ENCODE measurements around the gene CLDN6.
"Not testable (repeated sequence)": the region's sequence is repeated elsewhere in the genome, so short reads cannot be mapped to it uniquely, and the experiment has no call there.

DNA sequence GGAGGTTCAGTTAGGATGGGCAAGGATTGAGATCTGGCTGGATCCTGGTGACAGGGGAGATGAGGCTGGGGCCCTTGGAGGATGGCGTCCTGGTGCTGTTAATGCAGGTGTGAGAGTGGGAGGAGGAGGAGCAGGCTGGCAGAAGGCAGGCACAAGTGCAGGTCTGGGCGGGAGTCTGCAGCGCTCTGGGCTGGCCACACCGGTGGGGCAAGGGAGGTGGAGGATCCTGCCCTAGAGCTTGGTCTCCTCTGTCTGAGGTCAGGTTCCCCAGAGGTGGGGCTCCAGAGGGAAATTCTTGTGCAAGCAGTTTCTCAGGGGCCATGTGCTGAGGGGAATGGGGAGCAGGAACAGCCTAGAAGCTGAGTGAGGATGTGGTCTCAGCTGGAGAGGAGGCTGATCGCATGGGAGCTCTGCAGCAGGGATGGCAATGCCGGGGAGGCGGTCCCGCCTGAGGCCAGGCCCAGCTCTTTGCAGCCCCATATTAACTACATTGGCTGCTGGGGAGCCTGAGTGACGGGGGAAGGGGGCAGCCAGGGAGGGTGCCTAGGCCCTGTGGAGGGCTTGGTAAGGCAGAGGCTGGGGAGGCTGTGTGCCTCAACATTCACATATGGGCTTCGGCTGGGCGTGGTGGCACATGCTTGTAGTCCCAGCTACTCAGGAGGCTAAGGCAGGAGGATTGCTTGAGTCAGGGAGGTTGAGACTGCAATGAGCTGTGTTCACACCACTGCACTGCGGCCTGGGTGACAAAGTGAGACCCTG, 34.8 kb upstream of the CLDN6 start:
- TF ChIP-seq EZH2phosphoT487 (IDR thresholded peaks at IDR 0.05; ENCODE audit: borderline replicate concordance, low read depth, low read length): not testable (repeated sequence)
- TF ChIP-seq, protein P1, sequence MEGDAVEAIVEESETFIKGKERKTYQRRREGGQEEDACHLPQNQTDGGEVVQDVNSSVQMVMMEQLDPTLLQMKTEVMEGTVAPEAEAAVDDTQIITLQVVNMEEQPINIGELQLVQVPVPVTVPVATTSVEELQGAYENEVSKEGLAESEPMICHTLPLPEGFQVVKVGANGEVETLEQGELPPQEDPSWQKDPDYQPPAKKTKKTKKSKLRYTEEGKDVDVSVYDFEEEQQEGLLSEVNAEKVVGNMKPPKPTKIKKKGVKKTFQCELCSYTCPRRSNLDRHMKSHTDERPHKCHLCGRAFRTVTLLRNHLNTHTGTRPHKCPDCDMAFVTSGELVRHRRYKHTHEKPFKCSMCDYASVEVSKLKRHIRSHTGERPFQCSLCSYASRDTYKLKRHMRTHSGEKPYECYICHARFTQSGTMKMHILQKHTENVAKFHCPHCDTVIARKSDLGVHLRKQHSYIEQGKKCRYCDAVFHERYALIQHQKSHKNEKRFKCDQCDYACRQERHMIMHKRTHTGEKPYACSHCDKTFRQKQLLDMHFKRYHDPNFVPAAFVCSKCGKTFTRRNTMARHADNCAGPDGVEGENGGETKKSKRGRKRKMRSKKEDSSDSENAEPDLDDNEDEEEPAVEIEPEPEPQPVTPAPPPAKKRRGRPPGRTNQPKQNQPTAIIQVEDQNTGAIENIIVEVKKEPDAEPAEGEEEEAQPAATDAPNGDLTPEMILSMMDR (conservative IDR thresholded peaks at IDR 0.05; ENCODE audit: low read length): not testable (repeated sequence)
